GM12865 (cell line): Measurements from ENCODE around the gene CLDN9.

Experiments
- DNase-seq: peaks from one replicate; pipeline ENCODE4 v3.0.0; 2010; ENCODE audit warnings: low read depth
- H3K4me3 ChIP-seq: 2 replicates; pipeline ENCODE4 v1.5.1; 2011; ENCODE audit warnings: mild to moderate bottlenecking, low read depth, low read length, control low read depth
- TF ChIP-seq, protein P1 (sequence below): IDR thresholded peaks from 2 replicates; pipeline ENCODE4 v1.5.1; 2011; ENCODE audit warnings: low read length, control low read depth, low read depth, inconsistent platforms; ENCODE audit not compliant: insufficient read depth; ENCODE audit errors: missing control alignments

Gene CLDN9

DNA sequence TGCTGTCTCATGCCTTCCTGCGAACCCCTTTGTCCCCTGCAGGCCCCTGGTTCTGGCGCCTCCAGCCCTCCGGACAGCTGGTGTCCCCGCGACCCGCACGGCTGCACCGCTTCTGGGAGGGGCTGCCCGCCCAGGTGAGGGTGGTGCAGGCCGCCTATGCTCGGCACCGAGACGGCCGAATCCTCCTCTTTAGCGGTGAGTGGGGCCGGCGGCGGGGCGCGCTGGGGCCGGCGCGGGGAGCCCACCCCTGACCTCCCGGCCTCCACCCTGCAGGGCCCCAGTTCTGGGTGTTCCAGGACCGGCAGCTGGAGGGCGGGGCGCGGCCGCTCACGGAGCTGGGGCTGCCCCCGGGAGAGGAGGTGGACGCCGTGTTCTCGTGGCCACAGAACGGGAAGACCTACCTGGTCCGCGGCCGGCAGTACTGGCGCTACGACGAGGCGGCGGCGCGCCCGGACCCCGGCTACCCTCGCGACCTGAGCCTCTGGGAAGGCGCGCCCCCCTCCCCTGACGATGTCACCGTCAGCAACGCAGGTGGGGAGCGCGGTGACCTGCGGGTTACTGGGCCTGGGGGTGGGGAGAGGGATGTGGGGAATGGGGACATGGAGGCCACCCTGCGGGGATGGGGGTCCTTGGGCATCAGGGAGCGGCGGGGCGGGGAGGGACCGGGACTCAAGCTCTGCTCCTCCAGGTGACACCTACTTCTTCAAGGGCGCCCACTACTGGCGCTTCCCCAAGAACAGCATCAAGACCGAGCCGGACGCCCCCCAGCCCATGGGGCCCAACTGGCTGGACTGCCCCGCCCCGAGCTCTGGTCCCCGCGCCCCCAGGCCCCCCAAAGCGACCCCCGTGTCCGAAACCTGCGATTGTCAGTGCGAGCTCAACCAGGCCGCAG, 45.7 kb downstream of the CLDN9 start:
- TF ChIP-seq, protein P1, sequence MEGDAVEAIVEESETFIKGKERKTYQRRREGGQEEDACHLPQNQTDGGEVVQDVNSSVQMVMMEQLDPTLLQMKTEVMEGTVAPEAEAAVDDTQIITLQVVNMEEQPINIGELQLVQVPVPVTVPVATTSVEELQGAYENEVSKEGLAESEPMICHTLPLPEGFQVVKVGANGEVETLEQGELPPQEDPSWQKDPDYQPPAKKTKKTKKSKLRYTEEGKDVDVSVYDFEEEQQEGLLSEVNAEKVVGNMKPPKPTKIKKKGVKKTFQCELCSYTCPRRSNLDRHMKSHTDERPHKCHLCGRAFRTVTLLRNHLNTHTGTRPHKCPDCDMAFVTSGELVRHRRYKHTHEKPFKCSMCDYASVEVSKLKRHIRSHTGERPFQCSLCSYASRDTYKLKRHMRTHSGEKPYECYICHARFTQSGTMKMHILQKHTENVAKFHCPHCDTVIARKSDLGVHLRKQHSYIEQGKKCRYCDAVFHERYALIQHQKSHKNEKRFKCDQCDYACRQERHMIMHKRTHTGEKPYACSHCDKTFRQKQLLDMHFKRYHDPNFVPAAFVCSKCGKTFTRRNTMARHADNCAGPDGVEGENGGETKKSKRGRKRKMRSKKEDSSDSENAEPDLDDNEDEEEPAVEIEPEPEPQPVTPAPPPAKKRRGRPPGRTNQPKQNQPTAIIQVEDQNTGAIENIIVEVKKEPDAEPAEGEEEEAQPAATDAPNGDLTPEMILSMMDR = peak; percentile 40
- peak overlapping the region; percentile 98 for H3K4me3 ChIP-seq
- DNase-seq = peak; percentile 72

DNA sequence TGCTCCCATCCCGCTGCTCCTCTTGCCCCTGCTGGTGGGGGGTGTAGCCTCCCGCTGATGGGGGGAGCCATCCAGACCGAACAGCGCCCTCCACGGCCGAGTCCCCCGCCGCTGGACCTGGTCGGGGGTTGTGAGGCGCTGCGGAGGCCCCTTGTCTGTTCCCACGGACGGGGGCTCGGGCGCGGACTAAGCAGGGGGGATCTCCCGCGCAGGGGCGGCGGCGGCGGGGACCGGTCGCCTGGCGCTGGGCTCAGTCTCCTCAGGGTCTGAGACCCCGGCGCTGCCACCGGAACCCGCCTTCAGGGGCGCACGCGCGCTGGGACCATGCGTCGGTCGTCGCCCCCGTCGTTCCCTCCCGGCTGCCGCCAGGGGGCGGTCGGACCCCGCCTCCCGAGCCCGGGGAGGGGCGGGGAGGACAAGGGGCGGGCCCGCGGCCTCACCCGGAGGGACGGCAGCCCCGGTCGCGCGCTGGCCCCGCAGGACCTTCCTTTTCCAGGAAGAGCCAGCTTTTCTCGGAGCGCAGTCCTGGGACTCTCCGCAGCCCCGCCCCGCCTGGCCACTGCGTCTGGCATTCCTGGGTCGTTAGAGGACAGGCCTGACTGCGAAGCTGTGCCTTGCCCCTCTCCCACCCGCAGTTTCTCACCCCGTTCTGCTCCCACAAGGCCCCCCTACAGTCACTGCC, 46.5 kb downstream of the CLDN9 start:
- peak; percentile 89 for DNase-seq
- TF ChIP-seq, protein P1 = peak; percentile 89
- H3K4me3 ChIP-seq = peak overlapping the region; percentile 98

DNA sequence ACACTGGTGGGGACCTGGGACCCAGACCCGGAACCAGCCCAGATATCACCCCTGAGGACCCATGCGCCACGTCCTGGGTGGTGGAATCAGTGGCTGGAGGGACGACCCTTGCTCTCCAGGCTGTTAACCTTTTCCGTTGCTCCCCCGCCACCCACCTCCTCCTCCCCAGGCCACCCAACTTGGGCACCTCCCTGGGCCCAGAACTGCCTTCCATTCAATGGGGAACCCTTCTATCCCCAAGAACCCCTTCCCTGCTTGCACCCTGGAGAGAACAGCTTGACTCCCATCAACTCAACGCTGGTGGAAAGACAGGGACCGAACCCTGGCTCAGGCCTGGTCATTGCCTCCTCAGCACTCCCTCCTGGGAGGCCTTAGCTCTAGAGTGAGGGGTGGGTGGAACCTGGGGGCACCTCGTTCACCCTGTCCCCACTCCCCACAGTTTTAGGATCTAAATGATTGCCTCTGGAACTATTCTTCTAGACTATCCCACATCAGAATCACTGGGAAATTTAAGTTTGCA, 47.1 kb downstream of the CLDN9 start:
- DNase-seq = no peak
- TF ChIP-seq, protein P1 = no peak
- H3K4me3 ChIP-seq = peak overlapping the region; percentile 98

DNA sequence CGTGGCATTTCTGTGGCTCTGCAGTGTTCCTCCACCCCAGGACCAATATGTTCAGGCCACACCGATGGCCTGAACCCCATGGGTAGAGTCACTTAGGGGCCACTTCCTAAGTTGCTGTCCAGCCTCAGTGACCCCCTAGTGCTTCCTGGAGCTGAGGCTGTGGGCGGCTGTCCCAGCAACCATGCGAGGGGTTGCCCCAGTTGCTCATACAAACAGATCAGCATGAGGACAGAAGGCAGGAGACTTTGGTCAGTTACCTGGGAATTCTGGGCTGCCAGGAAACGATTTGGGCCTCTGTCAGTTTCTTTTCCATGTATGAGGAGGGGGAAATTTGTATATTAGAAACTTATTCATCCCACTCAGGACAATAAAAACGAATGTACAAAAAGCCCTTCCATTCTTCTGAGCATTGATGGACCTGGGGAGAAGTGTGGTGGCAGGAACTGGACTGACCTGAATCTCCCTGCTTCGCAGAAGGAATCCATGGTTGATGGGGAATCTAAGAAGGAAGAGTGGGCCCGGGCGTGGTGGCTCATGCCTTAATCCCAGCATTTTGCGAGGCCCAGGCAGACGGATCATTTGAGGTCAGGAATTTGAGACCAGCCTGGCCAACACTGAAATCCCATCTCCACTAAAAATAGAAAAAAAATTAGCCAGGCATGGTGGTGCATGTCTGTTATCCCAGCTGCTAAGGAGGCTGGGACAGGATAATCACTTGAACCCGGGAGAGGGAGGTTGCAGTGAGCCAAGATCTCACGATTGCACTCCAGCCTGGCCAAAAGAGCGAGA, 47.8 kb downstream of the CLDN9 start:
- no peak overlapping the region for H3K4me3 ChIP-seq
- DNase-seq = no peak
- TF ChIP-seq, protein P1 = no peak

DNA sequence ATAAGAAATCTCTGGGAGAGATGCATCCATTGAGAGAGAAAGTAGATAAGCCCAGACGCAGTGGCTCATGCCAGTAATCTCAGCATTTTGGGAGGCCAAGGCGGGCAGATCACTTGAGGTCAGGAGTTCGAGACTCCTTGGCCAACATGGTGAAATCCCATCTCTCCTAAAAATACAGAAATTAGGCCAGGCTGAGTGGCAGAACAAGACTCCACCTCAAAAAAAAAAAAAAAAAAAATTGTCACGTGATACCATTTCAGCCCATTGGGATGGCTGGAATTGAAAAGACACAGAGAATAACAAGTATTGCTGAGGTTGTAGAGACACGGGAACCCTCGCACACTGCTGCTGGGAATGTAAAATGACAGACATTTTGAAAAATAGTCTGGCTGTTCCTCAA, 49.8 kb downstream of the CLDN9 start:
- DNase-seq = no peak
- TF ChIP-seq, protein P1 = no peak
- H3K4me3 ChIP-seq = no peak overlapping the region

DNA sequence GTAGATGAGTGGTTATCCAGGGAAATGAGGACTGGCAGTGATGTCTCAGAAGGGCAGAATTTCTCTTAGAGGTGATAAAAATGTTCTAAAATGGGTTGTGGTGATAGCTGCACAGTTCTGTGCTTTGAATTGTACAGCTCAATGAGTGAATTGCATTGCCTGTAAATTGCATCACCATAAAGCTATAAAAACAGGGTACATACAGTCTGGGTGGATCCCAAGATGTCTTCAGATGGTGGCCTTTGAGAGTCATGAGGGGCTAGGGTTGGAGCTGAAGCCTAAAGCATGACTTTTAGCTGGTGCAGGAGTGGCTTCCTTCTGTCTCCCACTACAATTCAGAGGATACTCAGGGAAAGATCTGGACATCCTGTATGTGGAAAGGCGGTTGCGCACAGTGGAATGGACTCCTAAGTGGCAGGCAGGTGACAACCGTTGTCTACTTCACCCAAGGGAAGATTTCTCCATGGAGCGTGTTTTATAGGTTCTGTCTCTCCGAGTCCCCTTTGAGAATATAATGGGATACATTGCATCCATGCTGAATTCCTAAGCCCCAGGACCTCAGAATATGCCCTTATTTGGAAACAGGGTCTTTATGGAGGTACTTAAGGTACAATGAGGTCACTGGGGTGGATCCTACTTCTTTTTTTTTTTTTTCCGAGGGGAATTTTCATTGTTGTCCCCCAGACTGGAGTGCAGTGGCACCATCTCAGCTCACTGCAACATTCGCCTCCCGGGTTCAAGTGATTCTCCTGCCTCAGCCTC, 51.1 kb downstream of the CLDN9 start:
- TF ChIP-seq, protein P1 = no peak
- no peak for DNase-seq

More for the DNA sequence above, 51.1 kb downstream of the CLDN9 start:
- no peak overlapping the region for H3K4me3 ChIP-seq
